HAP-1 (cell line): Measurements from ENCODE around the gene CLN5.
A peak's percentile ranks its signal among the peaks of the same experiment; 100 is the strongest.

Experiments
- DNase-seq, 2 experiments: peaks; one replicate each; pipeline ENCODE4 v3.0.0-alpha.2; 2016 to 2020; ENCODE audit warnings: low spot score in 2 of 2
- H3K27me3 ChIP-seq: fragments of 250-450 bp; sonication (Bioruptor Pico); 2 replicates; pipeline ENCODE4 v1.5.1; 2020; ENCODE audit warnings: low read depth, mild to moderate bottlenecking, moderate library complexity
- H3K36me3 ChIP-seq: fragments of 250-450 bp; sonication (Bioruptor Pico); replicated peaks from 2 replicates; pipeline ENCODE4 v1.5.1; 2020; ENCODE audit warnings: mild to moderate bottlenecking
- H3K4me1 ChIP-seq: fragments of 250-450 bp; sonication (Bioruptor Pico); 2 replicates; pipeline ENCODE4 v1.5.1; 2020; ENCODE audit warnings: mild to moderate bottlenecking
- H3K4me3 ChIP-seq: fragments of 250-450 bp; sonication (Bioruptor Pico); 2 replicates; pipeline ENCODE4 v1.5.1; 2020; ENCODE audit warnings: mild to moderate bottlenecking, moderate library complexity
- H3K9me3 ChIP-seq: fragments of 250-450 bp; sonication (Bioruptor Pico); 2 replicates; pipeline ENCODE4 v1.5.1; 2020; ENCODE audit warnings: mild to moderate bottlenecking, moderate library complexity
- in situ Hi-C: fragments of 300-500 bp; cut with MboI; formaldehyde crosslinking; loops from 3 replicates; pipeline ENCODE4 v1.14.3; 2020; ENCODE audit warnings: low sequenced_read_pairs, inconsistent platforms, mixed read lengths

CLN5 gene

DNA sequence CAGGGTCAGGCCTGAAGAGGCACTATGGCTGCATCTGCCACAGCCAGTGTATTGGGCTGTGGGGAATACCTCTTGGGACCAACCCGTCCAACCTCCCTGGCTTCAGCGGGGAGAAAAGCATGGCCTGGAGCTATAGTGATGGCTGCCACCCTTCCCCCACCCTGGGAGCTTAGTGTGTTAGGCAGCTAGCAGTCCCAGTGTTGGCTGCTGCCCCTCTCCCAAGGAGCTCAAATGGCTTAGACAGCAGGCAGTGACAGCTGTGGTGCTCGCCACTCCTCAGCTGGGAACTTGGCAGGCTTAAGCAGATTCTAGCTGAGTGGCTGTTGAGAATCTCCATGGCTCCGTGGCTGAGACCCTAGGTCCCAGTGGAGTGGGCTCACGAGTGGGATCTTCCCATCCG, 23.8 kb upstream of the CLN5 start:
- no peak for DNase-seq
- no peak overlapping the region for H3K4me3 ChIP-seq
- H3K4me1 ChIP-seq = no peaks in the 10 kb centered on the region

DNA sequence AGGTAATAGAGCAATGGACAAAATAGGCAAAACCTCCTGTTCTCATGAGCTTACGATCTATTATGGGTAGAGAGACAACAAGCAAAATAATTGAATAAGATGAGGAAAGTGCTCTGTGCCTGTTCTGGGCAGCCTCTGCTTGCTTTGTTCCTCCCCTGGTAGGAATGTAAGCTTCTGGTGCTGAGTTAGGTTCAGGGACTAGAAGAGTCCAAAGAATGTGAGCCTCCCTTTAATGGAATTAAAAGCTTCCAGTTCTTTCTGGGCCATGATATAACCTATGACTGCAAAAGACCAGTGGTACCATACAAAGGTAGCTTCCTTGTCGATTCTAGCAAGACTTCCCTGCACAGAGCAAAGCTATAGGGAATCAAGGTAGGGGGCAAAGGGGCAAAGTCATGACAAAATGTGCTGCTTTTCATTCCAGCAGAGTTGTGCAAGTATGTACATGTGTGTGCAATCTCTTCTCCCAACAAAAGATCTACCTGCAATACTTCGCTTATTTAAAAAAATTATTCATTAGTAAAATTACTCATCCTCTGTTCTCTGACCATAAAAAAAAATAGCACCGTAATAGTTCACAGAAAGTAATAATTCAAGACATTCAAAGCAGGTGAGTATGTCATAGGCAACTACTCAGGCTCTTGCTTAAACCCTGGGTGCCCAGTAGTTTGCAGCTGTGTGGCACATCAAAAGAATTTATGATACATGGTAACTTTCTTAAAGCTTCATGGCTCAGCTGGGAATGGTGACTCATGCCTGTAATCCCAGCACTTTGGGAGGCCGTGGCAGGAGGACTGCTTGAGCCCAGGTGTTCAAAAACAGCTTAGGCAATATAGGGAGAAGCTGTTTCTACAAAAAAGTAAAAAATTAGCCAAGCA, 22.2 kb upstream of the CLN5 start:
- Histone ChIP-seq H3K4me3 (no peak overlapping the region), H3K9me3 (no peaks in the 10 kb centered on the region), H3K27me3 (no peaks in the 10 kb centered on the region), H3K4me1 (no peaks in the 10 kb centered on the region), H3K36me3 (no peaks in the 10 kb centered on the region)
- no peak for DNase-seq
- in situ Hi-C loops = no loop called here

More for the DNA sequence above, 23.8 kb upstream of the CLN5 start:
- in situ Hi-C loops = no loop called here
- no peaks in the 10 kb centered on the region; the same call in 1 of the 2 replicates for H3K9me3 ChIP-seq
- no peaks in the 10 kb centered on the region for H3K27me3 ChIP-seq
- H3K36me3 ChIP-seq = no peaks in the 10 kb centered on the region

DNA sequence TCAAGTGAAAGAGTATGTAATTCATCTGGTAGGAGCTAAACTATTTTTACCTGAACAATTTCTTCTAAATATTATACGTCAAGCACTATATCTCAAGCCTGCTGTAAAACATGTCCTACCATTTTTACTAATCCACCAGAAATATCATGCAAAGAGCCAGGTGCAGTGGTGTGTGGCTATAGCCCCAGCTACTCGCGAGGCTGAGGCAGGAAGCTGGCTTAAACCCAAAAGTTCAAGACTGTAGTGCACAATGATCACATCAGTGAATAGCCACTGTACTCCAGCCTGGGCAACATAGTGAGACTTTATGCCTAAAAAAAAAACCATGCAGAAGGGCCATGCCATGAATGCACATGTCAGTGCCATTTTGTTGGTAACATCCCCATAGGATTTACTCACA, 20.7 kb upstream of the CLN5 start:
- no peak overlapping the region for H3K4me3 ChIP-seq
- no peaks in the 10 kb centered on the region for H3K4me1 ChIP-seq
- H3K36me3 ChIP-seq = no peaks in the 10 kb centered on the region
- in situ Hi-C loops = no loop called here
- H3K27me3 ChIP-seq = no peaks in the 10 kb centered on the region
- H3K9me3 ChIP-seq = no peaks in the 10 kb centered on the region
- no peak for DNase-seq

DNA sequence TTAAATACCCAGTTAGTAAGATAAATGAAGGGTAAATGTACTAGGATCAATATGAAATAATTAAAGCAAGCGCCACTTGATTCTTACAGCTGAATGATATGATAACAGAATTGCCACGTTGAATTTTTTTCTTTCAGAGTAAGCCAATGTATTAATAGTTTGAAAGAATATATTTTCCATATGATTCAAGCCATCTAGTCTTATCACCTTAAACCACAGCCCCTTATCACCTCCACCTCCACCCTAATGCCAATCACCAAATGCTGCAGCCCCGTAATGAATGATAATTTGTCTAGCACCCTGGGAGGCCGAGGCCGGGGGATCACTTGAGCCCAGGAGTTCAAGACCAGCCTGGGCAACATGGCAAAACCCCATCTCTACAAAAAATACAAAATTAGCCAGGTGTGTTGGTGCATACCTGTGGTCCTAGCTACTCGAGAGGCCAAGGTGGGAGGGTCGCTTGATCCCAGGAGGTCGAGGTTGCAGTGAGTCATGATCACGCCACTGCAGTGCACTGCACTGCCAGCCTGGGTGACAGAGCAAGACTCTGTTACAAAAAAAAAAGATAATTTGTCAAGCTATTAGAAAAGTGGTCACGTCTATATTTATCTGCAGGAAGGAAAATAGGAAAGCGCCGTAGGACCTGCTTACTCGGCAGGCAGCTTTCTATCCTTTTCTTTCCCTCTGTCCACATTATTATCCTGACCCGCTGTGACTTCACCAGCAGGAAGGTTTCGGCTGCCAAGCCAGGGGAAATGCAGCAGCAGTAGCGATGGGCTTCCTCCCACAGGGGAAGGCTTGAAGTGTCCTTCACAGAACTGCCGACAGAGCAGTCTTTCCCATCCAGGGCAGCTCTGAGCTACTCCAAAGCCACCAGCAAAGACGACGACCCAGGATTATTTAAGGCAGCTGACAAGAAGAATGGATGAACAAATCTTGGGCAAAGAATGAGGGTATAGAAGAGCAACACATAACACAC, 19.7 kb upstream of the CLN5 start:
- Histone ChIP-seq H3K27me3 (no peaks in the 10 kb centered on the region), H3K9me3 (no peaks in the 10 kb centered on the region), H3K4me1 (no peaks in the 10 kb centered on the region), H3K36me3 (no peaks in the 10 kb centered on the region), H3K4me3 (no peak overlapping the region)
- in situ Hi-C loops = no loop called here
- DNase-seq = no peak

DNA sequence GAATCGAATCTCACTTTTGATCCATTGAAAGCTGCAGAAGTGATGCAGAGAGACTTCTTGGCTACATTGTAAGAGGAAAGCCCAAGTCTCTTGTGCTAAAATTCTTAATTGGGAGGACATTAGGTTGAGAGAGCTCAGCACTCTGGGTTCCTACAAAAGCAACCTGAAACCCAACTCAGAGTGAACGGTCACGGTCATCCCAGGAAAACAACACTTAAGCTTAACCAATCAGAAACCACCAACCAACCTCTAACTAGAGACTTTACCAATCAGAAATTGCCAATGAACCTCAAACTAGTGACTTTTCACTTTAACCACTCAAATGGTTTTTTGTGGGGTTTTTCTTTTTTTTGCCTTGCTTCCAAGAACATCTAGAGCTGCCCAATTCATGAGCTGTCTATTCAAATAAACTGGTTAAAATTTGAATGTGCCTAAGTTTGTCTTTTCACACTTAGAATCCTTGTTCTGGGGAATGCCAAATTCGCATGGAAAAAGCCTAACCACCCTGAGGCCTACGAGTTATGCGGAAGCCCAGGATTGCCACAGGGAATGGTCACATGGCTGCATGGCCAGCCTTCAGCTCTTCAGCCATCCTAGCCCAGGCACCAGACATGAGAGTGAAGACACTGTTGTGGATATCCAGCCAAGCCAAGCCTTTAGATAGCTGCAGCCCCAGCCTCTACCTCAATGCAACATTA, 17.8 kb upstream of the CLN5 start:
- H3K36me3 ChIP-seq = no peaks in the 10 kb centered on the region
- H3K4me1 ChIP-seq = no peaks in the 10 kb centered on the region
- DNase-seq = no peak
- no peaks in the 10 kb centered on the region for H3K9me3 ChIP-seq
- in situ Hi-C loops = no loop called here
- H3K27me3 ChIP-seq = peaks cover 9% of the 10 kb centered on the region; the same call in 1 of the 2 replicates
- no peak overlapping the region for H3K4me3 ChIP-seq

DNA sequence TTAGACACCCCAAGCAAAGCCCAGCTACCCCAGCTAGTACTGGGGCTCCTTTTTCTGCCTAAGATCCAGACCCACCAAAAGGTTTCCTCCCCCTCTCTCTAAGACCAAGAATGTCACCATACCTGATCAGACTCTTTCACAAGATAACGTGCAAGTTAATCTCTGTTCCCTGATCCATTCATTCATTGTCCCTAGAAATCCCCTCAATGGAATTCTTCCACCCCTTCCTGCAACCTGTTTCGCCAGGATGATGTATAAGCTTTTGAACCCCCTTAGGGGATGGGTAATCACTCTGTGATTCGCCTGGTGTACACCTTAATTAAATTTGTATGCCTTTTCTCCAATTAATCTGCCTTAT, 17.3 kb upstream of the CLN5 start:
- Histone ChIP-seq H3K27me3 (peaks cover 9% of the 10 kb centered on the region; the same call in 1 of the 2 replicates), H3K4me3 (no peak overlapping the region), H3K9me3 (no peaks in the 10 kb centered on the region), H3K4me1 (no peaks in the 10 kb centered on the region), H3K36me3 (no peaks in the 10 kb centered on the region)
- in situ Hi-C loops = no loop called here
- DNase-seq = no peak

DNA sequence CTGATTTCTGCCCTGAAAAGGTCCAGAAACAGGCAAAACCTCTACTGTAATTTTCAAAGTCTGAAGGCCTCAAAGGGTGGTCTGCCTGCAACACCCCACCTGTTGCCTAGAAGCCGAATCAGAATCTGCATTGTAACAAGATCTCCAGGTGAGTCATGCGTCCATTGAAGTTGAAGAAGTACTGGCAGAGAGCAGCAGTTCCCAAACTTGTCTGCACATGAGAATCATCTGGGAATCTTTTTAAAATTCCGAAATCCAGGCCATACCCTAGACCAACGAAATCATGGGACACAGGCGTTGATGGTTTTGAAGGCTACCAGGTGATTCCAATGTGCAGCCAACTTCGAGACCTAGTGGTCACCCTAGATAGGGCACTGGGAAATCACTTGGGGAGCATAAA, 16.0 kb upstream of the CLN5 start:
- H3K9me3 ChIP-seq = no peaks in the 10 kb centered on the region
- H3K4me3 ChIP-seq = no peak overlapping the region
- peaks cover 16% of the 10 kb centered on the region for H3K27me3 ChIP-seq
- no peaks in the 10 kb centered on the region for H3K36me3 ChIP-seq
- in situ Hi-C loops = no loop called here
- no peak for DNase-seq
- H3K4me1 ChIP-seq = no peaks in the 10 kb centered on the region

DNA sequence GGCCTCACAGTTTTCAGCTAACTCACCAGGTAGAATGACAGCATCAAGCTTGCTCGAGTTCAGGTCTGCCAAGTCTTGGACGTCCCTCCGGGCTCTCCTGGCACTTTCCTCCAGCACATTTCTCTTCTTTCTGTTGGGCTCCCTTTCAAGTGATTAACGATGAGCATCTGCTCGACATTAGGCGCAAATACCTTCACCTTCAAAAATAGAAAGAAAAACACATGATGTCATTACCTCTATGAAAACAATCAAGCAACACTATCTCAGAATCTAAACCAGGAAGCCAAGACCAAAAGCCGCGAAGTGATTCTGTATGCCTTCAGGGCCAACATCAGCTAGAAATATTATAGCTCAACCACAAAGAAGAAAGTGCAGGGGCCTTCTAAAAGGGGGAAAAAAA, 15.4 kb upstream of the CLN5 start:
- H3K4me3 ChIP-seq = no peak overlapping the region

DNA sequence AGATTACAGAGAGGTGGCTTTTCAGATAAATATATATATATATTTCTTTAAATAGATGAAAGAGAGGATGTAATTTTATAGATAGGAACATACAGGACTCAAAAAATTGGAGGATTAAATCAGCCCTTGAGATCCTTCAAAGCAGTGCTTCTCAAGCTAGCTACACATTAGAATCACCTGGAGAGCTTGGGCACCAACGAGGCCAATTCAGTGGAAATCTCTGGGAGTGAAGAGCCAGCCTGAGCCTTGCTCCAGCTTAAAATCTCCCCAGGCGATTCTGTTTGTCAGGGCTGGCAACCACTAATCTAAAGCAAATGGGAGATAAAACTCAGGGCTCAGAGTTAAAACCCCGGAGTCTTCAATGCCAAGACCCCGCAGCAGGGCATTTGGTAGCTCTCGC, 15.0 kb upstream of the CLN5 start:
- no peaks in the 10 kb centered on the region for H3K9me3 ChIP-seq
- in situ Hi-C loops = no loop called here
- no peak overlapping the region for H3K4me3 ChIP-seq
- DNase-seq = no peak
- H3K27me3 ChIP-seq = peaks cover 27% of the 10 kb centered on the region
- H3K36me3 ChIP-seq = no peaks in the 10 kb centered on the region
- H3K4me1 ChIP-seq = no peaks in the 10 kb centered on the region

More for the DNA sequence above, 15.4 kb upstream of the CLN5 start:
- peaks cover 23% of the 10 kb centered on the region for H3K27me3 ChIP-seq
- H3K9me3 ChIP-seq = no peaks in the 10 kb centered on the region
- H3K36me3 ChIP-seq = no peaks in the 10 kb centered on the region
- in situ Hi-C loops = no loop called here
- no peaks in the 10 kb centered on the region for H3K4me1 ChIP-seq
- DNase-seq = no peak

DNA sequence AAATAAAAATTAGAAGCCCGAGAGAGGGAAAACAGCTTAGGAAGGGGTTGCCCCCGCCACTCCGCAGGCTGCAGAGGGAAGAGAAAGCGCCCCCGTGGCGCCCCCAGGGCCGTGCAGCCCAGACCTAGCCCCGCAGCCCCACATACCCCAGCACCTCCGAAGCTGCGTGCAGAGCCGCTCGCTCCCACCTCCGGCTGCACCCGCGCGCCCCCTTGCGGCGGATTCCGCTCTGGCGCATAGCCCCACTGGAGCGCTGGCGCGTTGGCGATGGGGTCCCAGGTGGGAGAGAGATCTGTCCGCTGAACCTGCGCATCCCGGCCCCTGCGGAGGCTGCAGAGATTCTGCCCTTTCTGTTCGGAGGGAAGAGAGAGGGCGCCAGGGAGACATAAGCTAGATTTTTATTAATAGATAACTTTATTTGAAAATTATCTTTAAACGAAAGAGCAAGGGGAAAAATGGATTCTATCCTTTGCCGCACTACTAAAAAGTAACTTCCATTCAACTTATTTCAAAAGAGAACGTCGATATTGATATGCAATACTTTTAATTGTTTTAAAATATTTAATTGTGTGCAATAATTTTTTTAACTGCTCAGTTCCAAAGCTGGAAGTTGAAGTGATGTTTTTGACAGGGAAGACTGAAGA, 11.7 kb upstream of the CLN5 start:
- H3K9me3 ChIP-seq = no peaks in the 10 kb centered on the region
- DNase-seq = peak; percentile 41 to 90
- H3K4me1 ChIP-seq = no peaks in the 10 kb centered on the region
- in situ Hi-C loops = no loop called here
- H3K4me3 ChIP-seq = 0 out of 2 replicates have a peak overlapping the region, but pooled peaks have one; percentile 6
- peaks cover 29% of the 10 kb centered on the region for H3K27me3 ChIP-seq
- no peaks in the 10 kb centered on the region for H3K36me3 ChIP-seq

DNA sequence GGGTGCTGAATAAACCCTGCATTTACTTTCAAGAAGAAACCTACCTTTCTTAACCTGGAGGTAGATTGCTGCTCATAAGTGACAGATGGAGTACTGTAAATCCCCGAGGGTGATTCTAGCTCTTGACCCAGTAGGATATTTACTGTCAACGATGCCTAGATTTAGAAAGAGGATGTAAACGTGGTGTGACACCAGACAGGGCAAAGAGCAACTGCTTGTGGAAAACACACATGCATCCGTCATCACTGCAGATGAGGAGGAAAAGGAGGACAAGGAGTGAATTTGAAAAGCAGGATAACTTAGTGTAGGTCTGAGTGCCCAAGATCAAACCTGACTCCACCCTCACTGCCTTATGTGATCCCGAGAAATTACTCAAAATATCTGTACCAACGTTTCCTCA, 9.8 kb upstream of the CLN5 start:
- H3K9me3 ChIP-seq = no peaks in the 10 kb centered on the region
- no peak overlapping the region for H3K4me3 ChIP-seq
- no peak for DNase-seq
- no peaks in the 10 kb centered on the region for H3K36me3 ChIP-seq
- no peaks in the 10 kb centered on the region for H3K4me1 ChIP-seq
- in situ Hi-C loops = no loop called here
- peaks cover 35% of the 10 kb centered on the region for H3K27me3 ChIP-seq

DNA sequence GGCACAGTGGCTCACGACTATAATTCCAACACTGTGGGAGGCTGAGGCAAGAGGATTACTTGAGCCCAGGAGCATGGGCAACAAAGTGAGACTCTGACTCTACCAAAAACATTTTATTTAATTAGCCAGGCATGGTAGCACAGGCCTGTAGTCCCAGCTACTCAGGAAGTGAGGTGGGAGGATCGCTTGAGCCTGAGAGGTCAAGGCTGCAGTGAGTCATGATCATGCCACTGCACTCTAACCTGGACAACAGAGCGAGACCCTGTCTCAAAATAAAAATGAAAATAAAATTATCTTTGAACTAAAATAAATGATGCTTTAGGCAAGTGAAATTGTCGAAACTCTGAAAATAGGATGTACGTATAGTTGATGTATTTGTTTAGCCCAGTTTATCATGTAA, 8.2 kb upstream of the CLN5 start:
- Histone ChIP-seq H3K36me3 (no peaks in the 10 kb centered on the region), H3K4me3 (no peak overlapping the region), H3K27me3 (peaks cover 35% of the 10 kb centered on the region), H3K9me3 (no peaks in the 10 kb centered on the region), H3K4me1 (no peaks in the 10 kb centered on the region)
- no peak for DNase-seq
- in situ Hi-C loops = no loop called here

DNA sequence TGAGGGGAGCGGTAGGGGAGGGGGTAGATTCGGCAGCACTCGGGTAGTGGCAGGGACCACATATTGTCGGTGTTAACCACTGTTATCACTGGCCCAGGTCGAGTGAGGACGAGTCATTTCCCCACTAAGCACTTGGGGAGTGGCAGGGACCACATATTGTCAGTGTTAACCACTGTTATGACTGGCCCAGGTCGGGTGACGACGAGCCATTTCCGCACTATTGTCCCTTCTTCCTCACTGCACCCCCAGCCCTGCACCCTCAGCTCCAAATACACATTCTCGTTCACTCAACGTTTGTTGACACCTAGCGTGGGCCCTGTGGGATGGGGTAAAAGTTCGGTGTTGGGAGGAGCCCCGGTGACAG, 467 bp upstream of the CLN5 start:
- Histone ChIP-seq H3K9me3 (no peaks in the 10 kb centered on the region), H3K4me3 (peak overlapping the region; percentile 71), H3K4me1 (peaks cover 13% of the 10 kb centered on the region), H3K27me3 (0 out of 2 replicates have a peak, but pooled peaks cover 5% of the 10 kb centered on the region), H3K36me3 (peaks cover 5% of the 10 kb centered on the region)
- in situ Hi-C loops = no loop called here
- no peak for DNase-seq
